Astrocyte of the cerebellum (primary cell): Measurements from ENCODE around the gene CBY1.

Source experiments
- DNase-seq: peaks from one replicate; pipeline ENCODE4 v3.0.0-alpha.2; 2011; ENCODE audit warnings: low read depth
- H3K4me3 ChIP-seq: 2 replicates; pipeline ENCODE4 v1.5.1; 2011; ENCODE audit warnings: mild to moderate bottlenecking, low read depth, low read length, moderate library complexity
- in situ Hi-C: cut with HindIII; loops from 2 replicates; pipeline ENCODE4 v1.10.0; 2017; ENCODE audit warnings: low sequenced_read_pairs
- TF ChIP-seq, protein P1 (sequence below): IDR thresholded peaks from 2 replicates; pipeline ENCODE4 v1.5.1; 2012; ENCODE audit warnings: low read length, low read depth, moderate library complexity, mild to moderate bottlenecking; ENCODE audit errors: missing control alignments

CBY1 gene

DNA sequence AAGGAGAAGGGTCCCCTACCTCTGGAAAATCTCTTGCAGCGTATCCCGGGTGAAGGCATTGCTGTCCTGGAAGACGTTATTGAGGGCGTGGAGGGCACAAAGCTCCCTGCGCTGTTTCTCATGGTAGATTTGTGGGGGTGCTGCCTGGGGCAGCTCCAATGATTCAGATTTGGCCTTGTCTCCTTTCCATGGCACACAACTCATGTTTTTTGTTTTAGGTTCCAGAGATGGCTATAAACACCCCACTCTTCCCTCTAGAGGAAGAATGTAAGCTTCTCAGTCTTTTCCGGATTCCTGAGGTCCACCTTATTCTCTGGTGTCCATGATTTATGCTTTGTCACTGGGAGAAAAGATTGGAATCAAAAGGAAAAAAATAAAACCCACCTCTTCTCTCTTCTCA, 43.3 kb downstream of the CBY1 start:
- DNase-seq: no peak
- H3K4me3 ChIP-seq: peak overlapping the region; percentile 85
- in situ Hi-C loops: no loop called here
- TF ChIP-seq, protein P1, sequence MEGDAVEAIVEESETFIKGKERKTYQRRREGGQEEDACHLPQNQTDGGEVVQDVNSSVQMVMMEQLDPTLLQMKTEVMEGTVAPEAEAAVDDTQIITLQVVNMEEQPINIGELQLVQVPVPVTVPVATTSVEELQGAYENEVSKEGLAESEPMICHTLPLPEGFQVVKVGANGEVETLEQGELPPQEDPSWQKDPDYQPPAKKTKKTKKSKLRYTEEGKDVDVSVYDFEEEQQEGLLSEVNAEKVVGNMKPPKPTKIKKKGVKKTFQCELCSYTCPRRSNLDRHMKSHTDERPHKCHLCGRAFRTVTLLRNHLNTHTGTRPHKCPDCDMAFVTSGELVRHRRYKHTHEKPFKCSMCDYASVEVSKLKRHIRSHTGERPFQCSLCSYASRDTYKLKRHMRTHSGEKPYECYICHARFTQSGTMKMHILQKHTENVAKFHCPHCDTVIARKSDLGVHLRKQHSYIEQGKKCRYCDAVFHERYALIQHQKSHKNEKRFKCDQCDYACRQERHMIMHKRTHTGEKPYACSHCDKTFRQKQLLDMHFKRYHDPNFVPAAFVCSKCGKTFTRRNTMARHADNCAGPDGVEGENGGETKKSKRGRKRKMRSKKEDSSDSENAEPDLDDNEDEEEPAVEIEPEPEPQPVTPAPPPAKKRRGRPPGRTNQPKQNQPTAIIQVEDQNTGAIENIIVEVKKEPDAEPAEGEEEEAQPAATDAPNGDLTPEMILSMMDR: peak; percentile 6

DNA sequence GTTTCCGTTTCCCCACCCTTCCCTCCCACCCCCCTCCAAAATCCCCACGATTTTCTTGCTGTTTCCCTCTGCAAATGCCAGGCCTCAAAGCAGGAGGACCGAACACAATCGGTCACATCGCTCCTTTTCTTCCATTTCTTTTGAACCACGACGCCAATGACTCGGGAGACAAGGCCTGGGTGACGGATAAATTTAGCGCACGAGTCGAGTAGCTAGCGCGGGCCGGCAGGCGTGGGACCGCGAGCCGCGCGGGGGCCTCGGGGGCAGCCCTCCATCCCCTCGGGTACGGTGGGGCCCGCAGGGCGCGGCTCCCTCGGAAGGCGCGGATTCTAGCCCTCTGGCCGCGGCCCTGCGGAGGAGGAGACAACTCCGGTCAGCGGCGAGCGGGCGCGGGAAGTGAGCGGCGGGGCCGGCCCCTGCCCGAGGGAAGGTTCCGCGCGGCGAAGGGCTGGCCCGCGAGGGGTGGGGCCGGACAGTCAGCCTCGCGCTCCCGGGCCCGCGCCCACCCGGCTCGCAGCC, 43.9 kb downstream of the CBY1 start:
- TF ChIP-seq, protein P1: no peak
- DNase-seq: no peak
- H3K4me3 ChIP-seq: peak overlapping the region; percentile 85
- in situ Hi-C loops: no loop called here

DNA sequence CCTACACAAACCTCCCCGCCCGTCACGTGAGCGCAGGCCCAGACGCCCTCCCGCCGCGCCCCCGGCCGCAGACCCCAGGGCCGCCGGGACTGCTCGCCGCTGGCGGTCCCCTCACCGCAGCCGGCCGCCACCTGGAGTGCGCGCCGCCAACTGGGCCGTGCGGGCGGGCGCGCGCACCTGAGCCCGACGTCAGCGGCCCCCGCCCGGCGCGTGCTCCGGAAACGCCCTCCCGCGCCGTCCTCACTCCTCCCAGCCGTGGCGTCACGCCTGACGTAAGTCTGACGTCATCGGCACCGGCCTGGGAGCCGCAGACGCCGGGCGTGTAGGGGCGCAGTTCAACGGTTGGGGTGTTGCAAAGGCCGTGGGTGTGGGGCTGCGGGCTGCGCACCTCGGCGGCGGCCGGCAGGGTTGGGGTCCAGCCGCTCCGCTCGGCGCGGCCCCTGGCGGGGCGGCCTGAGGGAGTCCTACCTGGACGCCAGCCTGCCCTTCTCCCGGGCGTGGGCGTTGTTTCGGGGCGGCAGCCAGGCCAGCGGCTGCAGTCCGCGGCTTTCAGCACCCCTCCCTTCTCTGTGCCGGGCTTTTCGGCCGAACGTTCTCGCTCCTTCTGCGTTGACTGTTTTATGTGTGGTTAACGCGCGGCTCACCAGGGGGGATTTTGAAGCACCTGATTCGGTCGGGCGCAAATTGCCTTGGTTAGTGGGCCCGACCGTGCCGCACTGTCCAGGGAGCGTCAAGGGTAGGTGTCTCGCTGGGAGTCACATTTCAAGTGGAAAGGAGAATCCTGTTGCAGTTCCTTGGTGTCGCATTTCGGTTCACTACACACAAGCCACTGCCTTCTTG, 44.6 kb downstream of the CBY1 start, which contains the start of gene JOSD1:
Gene JOSD1 (minus strand): TSS at position 155 of the 840 bp plus-strand sequence. CDS start 956 bp downstream, outside the sequence.
- peak; percentile 84 for DNase-seq
- peak within 1 kb of the TSS; percentile 85 for H3K4me3 ChIP-seq
- in situ Hi-C loops: no loop called here
- TF ChIP-seq, protein P1: no peak

DNA sequence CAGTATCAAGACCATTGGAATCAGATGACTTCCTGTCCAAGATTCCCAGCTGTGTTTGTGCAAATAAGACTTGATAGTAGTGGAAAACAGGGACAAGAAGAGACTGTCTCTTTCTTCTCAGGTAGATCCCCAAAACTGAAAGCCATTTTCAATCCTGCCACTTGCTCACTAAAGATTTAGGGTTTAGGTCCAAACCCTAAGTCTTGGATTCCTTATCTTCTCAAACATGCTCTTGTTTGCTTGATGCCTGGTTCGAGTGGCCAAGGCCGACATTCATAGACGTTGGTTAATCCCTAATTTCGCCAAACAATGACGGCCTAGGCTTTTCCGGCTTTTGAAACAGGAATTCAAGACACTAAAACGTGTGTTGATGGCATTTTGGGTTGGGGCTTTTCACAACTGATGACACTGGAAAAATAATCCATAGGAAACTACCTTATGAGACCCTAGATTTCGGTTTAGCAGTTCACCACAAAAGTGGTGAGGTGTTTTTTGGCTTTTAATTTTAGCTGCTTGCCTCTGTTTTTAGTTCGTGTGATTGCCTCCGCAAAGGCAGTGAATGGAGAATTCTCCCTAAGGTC, 48.3 kb downstream of the CBY1 start:
- TF ChIP-seq, protein P1: no peak
- in situ Hi-C loops: no loop called here
- peak overlapping the region; percentile 20 for H3K4me3 ChIP-seq
- no peak for DNase-seq

DNA sequence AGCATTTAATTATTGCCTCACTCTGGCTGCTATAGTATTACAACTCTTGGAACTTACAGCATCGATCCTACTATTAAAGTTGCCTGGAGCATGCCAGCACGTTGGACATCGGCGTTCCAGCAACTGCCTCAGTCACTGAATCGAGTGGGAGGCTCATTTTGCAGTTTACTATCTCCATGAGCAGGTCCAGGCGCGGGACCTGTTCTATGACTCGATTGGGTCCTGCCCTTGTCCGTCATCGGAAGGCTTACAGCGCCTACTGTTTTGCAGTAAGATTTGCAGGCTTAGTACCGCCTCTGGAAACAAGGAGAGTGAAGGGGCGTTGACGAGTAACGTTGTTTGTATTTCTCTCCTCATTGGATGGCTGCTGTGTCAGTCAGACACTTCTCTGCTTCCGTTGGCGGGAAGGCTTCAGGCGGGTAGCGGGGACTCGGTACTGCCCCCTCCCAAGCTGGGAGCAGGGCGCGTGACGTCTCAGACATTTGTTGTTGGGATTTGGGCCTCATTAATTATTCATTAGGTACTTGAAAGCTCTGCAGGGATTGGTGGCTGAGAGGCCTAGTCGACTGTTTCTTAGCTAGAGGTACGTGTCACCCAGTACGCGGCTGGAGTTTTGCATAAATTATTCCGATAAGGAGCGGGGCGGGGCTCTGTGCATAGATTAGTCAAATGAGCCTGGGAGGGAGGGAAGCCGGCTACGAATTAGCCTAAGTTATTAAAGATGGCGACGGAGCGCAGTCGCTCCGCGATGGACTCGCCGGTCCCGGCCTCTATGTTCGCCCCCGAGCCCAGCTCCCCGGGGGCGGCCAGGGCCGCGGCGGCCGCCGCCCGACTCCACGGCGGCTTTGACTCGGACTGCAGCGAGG, 49.0 kb downstream of the CBY1 start, which contains the start of gene GTPBP1:
Gene GTPBP1 (plus strand): TSS at position 710 of the 866 bp plus-strand sequence. CDS start 12 bp downstream, at position 722.
- TF ChIP-seq, protein P1: no peak
- in situ Hi-C loops: no loop called here
- peak within 1 kb of the TSS; percentile 93 for H3K4me3 ChIP-seq
- peak; percentile 100 for DNase-seq
